HL-60/S4 treated with phorbol 12-myristate 13-acetate at 8.2 ng/mL for 4 days and 3 days (cell line): ENCODE data around the gene SEMA6A.
"Not testable (repeated sequence)": the region's sequence is repeated elsewhere in the genome, so short reads cannot be mapped to it uniquely, and the experiment has no call there.

Source experiments
- in situ Hi-C: fragments of 300-500 bp; cut with MboI; formaldehyde crosslinking; loops from 2 replicates; pipeline ENCODE4 v1.15.0; 2022; ENCODE audit warnings: low sequenced_read_pairs

Gene SEMA6A

GRCh38 chr5:116524051-116524904, 50.3 kb downstream of the SEMA6A start:
- in situ Hi-C loops: no loop called here

GRCh38 chr5:116523182-116523581, 51.4 kb downstream of the SEMA6A start:
- in situ Hi-C loops: not testable (repeated sequence)

GRCh38 chr5:116522356-116523136, 52.1 kb downstream of the SEMA6A start:
- in situ Hi-C loops: no loop called here

GRCh38 chr5:116521173-116521872, 53.3 kb downstream of the SEMA6A start:
- in situ Hi-C loops: no loop called here

- in situ Hi-C loops: no loop called here
These were observed 53.9 kb downstream of the SEMA6A start for GRCh38 chr5:116520771-116521170.

GRCh38 chr5:116518423-116518822, 56.2 kb downstream of the SEMA6A start:
- in situ Hi-C loops: no loop called here

GRCh38 chr5:116517488-116517887, 57.1 kb downstream of the SEMA6A start:
- in situ Hi-C loops: no loop called here

GRCh38 chr5:116516021-116516420, 58.6 kb downstream of the SEMA6A start:
- in situ Hi-C loops: no loop called here

- in situ Hi-C loops: no loop called here
These were observed 60.1 kb downstream of the SEMA6A start for GRCh38 chr5:116514421-116514970.

GRCh38 chr5:116510517-116510916, 64.1 kb downstream of the SEMA6A start:
- in situ Hi-C loops: no loop called here

- in situ Hi-C loops: no loop called here
These were observed 65.0 kb downstream of the SEMA6A start for GRCh38 chr5:116509483-116510244.

GRCh38 chr5:116508835-116509234, 65.8 kb downstream of the SEMA6A start:
- in situ Hi-C loops: no loop called here

GRCh38 chr5:116507941-116508655, 66.5 kb downstream of the SEMA6A start:
- in situ Hi-C loops: no loop called here

- in situ Hi-C loops: no loop called here
These were observed 67.5 kb downstream of the SEMA6A start for GRCh38 chr5:116507051-116507537.

- in situ Hi-C loops: no loop called here
These were observed 68.1 kb downstream of the SEMA6A start for GRCh38 chr5:116506488-116506887.

- in situ Hi-C loops: no loop called here
These were observed 69.9 kb downstream of the SEMA6A start for GRCh38 chr5:116504593-116505166.

- in situ Hi-C loops: no loop called here
These were observed 72.0 kb downstream of the SEMA6A start for GRCh38 chr5:116502616-116503015.

GRCh38 chr5:116502138-116502537, 72.5 kb downstream of the SEMA6A start:
- in situ Hi-C loops: no loop called here

- in situ Hi-C loops: no loop called here
These were observed 76.0 kb downstream of the SEMA6A start for GRCh38 chr5:116498503-116499048.
